HG02943 (cell line): ENCODE results near the gene SEH1L.
A peak's percentile ranks its signal among the peaks of the same experiment; 100 is the strongest.
"Not testable (repeated sequence)": the region's sequence is repeated elsewhere in the genome, so short reads cannot be mapped to it uniquely, and the experiment has no call there.

Experiments
- ATAC-seq: cut with Tn5 transposase; IDR thresholded peaks from one replicate; pipeline ENCODE4 v1.9.1; 2021; ENCODE audit warnings: mild to moderate bottlenecking, low read depth, moderate library complexity; ENCODE audit not compliant: unreplicated experiment

Gene SEH1L

GRCh38 chr18:12939162-12939561 is 8.6 kb upstream of the SEH1L start:
- no peak for ATAC-seq

GRCh38 chr18:12943215-12943614 is 4.6 kb upstream of the SEH1L start:
- ATAC-seq = no peak

GRCh38 chr18:12944709-12945108 is 3.1 kb upstream of the SEH1L start:
- no peak for ATAC-seq

GRCh38 chr18:12946549-12947284 is 1.1 kb upstream of the SEH1L start:
- ATAC-seq = no peak

GRCh38 chr18:12948050-12948804 is 416 bp downstream of the SEH1L start:
- peak; percentile 66 for ATAC-seq

GRCh38 chr18:12958478-12958877 is 10.7 kb downstream of the SEH1L start:
- ATAC-seq = no peak

- ATAC-seq = no peak
These were observed 12.6 kb downstream of the SEH1L start for GRCh38 chr18:12960395-12960794.

- ATAC-seq = no peak
These were observed 13.1 kb downstream of the SEH1L start for GRCh38 chr18:12960853-12961397.

- ATAC-seq = no peak
These were observed 15.3 kb downstream of the SEH1L start for GRCh38 chr18:12963069-12963468.

GRCh38 chr18:12968115-12968514 is 20.3 kb downstream of the SEH1L start:
- ATAC-seq = no peak

- no peak for ATAC-seq
These were observed 20.8 kb downstream of the SEH1L start for GRCh38 chr18:12968619-12969018.

- ATAC-seq = no peak
These were observed 25.9 kb downstream of the SEH1L start for GRCh38 chr18:12973562-12974213.

GRCh38 chr18:12975488-12975887 is 27.7 kb downstream of the SEH1L start:
- ATAC-seq = no peak

GRCh38 chr18:12976305-12976704 is 28.5 kb downstream of the SEH1L start:
- ATAC-seq = no peak

GRCh38 chr18:12980065-12980464 is 32.3 kb downstream of the SEH1L start:
- not testable (repeated sequence) for ATAC-seq

GRCh38 chr18:12989397-12990122 is 41.7 kb downstream of the SEH1L start:
- no peak for ATAC-seq

- ATAC-seq = no peak
These were observed 42.3 kb downstream of the SEH1L start for GRCh38 chr18:12990123-12990475.

- no peak for ATAC-seq
These were observed 42.8 kb downstream of the SEH1L start for GRCh38 chr18:12990641-12990966.

- peak; percentile 88 for ATAC-seq
These were observed 43.4 kb downstream of the SEH1L start, which contains the start of gene CEP192 for GRCh38 chr18:12990967-12991820. Gene CEP192, plus strand, starts transcription at chr18:12991362. Its CDS starts 8,063 bp downstream, at chr18:12999425.

- no peak for ATAC-seq
These were observed 44.0 kb downstream of the SEH1L start for GRCh38 chr18:12991821-12992179.
